GM19438 (cell line): ENCODE measurements around the gene JADE3.

Source experiments
- ATAC-seq: cut with Tn5 transposase; IDR thresholded peaks from one replicate; pipeline ENCODE4 v1.9.1; 2021; ENCODE audit warnings: low read depth; ENCODE audit not compliant: unreplicated experiment

Gene JADE3

GRCh38 chrX:46992070-46992469 lies 79.8 kb downstream of the JADE3 start:
- ATAC-seq = no peak

GRCh38 chrX:46994096-46994495 lies 81.9 kb downstream of the JADE3 start:
- ATAC-seq = no peak

GRCh38 chrX:47012131-47012530 lies 99.9 kb downstream of the JADE3 start:
- ATAC-seq = no peak

GRCh38 chrX:47026198-47026597 lies 114.0 kb downstream of the JADE3 start:
- no peak for ATAC-seq

GRCh38 chrX:47030339-47030738 lies 118.1 kb downstream of the JADE3 start:
- no peak for ATAC-seq

- no peak for ATAC-seq
Observed at GRCh38 chrX:47047989-47048388, 135.8 kb downstream of the JADE3 start.

- no peak for ATAC-seq
Observed at GRCh38 chrX:47059142-47059874, 147.1 kb downstream of the JADE3 start.

GRCh38 chrX:47060708-47061107 lies 148.5 kb downstream of the JADE3 start:
- no peak for ATAC-seq

- ATAC-seq = no peak
Observed at GRCh38 chrX:47061238-47061919, 149.2 kb downstream of the JADE3 start.

GRCh38 chrX:47063179-47063578 lies 151.0 kb downstream of the JADE3 start:
- no peak for ATAC-seq

- ATAC-seq = no peak
Observed at GRCh38 chrX:47068214-47068613, 156.0 kb downstream of the JADE3 start.

- ATAC-seq = no peak
Observed at GRCh38 chrX:47068720-47069119, 156.5 kb downstream of the JADE3 start.

- no peak for ATAC-seq
Observed at GRCh38 chrX:47078129-47079043, 166.2 kb downstream of the JADE3 start, which contains the start of gene RGN. Gene RGN, plus strand, starts transcription at chrX:47078443. Its CDS starts 2,702 bp downstream, at chrX:47081145.

- no peak for ATAC-seq
Observed at GRCh38 chrX:47080215-47080914, 168.1 kb downstream of the JADE3 start.

- no peak for ATAC-seq
Observed at GRCh38 chrX:47080915-47081236, 168.7 kb downstream of the JADE3 start.

- ATAC-seq = no peak
Observed at GRCh38 chrX:47091149-47091775, 179.0 kb downstream of the JADE3 start.

GRCh38 chrX:47093248-47093647 lies 181.0 kb downstream of the JADE3 start:
- no peak for ATAC-seq

- no peak for ATAC-seq
Observed at GRCh38 chrX:47093860-47094259, 181.6 kb downstream of the JADE3 start.

- no peak for ATAC-seq
Observed at GRCh38 chrX:47097018-47097417, 184.8 kb downstream of the JADE3 start.
